ENCODE measurements around the gene DEUP1. TPM values are rescaled to one million over a fixed set of nuclear protein-coding genes. Genes with fewer than 3 reads are reported as not detected.

Gene DEUP1
- polyA plus RNA-seq, 1 of the 3 experiments (the other 2 are of a cell fraction), result not detected

Other genes with a start within 250 kb of the DEUP1 start
- 7.3 and 9.7 TPM in 2 replicates for gene SLC36A4, start 132.8 kb upstream of the DEUP1 start, polyA plus RNA-seq (2012; rRNA removed)
- 9.0 and 9.2 TPM in 2 replicates for gene SMCO4, start 212.6 kb downstream of the DEUP1 start, polyA plus RNA-seq (2012; rRNA removed)